Caco-2 (cell line): ENCODE results near the gene SBNO2. TPM values are rescaled to one million over a fixed set of nuclear protein-coding genes. Genes with fewer than 3 reads are reported as not detected.

ENCODE experiments used
- BruUV-seq: library from RNA; stranded (reverse); fragments of 400-500 nt; replicated peaks from 2 replicates; lab custom pipeline; 2021; lab: Mats Ljungman, UMichigan
- CTCF ChIA-PET: fragments of 300-600 bp; sonication (Branson Sonifier 250); formaldehyde crosslinking; loops from one replicate; lab custom pipeline; 2022; ENCODE audit warnings: antibody characterized with exemption; lab: Charles Lee
- POLR2A ChIA-PET: fragments of 300-600 bp; sonication (Branson Sonifier 250); formaldehyde crosslinking; loops from one replicate; lab custom pipeline; 2022; ENCODE audit warnings: antibody characterized with exemption; lab: Charles Lee
- DNase-seq, 2 experiments: peaks; one replicate each; pipeline versions ENCODE4 v3.0.0 to v3.0.0-alpha.2; 2020 to 2022
- H3K27me3 ChIP-seq: replicated peaks from 2 replicates; pipeline ENCODE4 v1.6.0; 2011; ENCODE audit warnings: low read length; ENCODE audit not compliant: control insufficient read depth, insufficient read depth
- H3K36me3 ChIP-seq: 2 replicates; pipeline ENCODE4 v1.5.1; 2011; ENCODE audit warnings: low read length; ENCODE audit not compliant: control insufficient read depth, insufficient read depth
- H3K4me1 ChIP-seq: fragments of 250-450 bp; sonication (Bioruptor Pico); 2 replicates; pipeline ENCODE4 v1.5.1; 2020; ENCODE audit warnings: mild to moderate bottlenecking
- H3K4me3 ChIP-seq: 2 replicates; pipeline ENCODE4 v1.5.1; 2011; ENCODE audit warnings: low read depth, mild to moderate bottlenecking, control low read depth, low read length
- H3K9me3 ChIP-seq: fragments of 250-450 bp; sonication (Bioruptor Pico); 2 replicates; pipeline ENCODE4 v1.5.1; 2020; ENCODE audit warnings: mild to moderate bottlenecking, moderate library complexity
- H3K27ac Mint-ChIP-seq: one replicate; pipeline ENCODE4 v1.8.0; 2022; ENCODE audit warnings: mixed read lengths; ENCODE audit not compliant: unreplicated experiment
- H3K27me3 Mint-ChIP-seq: one replicate; pipeline ENCODE4 v1.8.0; 2022; ENCODE audit warnings: mixed read lengths; ENCODE audit not compliant: insufficient read depth, unreplicated experiment
- H3K36me3 Mint-ChIP-seq: one replicate; pipeline ENCODE4 v1.8.0; 2022; ENCODE audit warnings: mild to moderate bottlenecking, mixed read lengths; ENCODE audit not compliant: insufficient read depth, unreplicated experiment
- H3K4me1 Mint-ChIP-seq: one replicate; pipeline ENCODE4 v1.8.0; 2022; ENCODE audit warnings: low read depth, mixed read lengths; ENCODE audit not compliant: unreplicated experiment
- H3K4me3 Mint-ChIP-seq: one replicate; pipeline ENCODE4 v1.8.0; 2022; ENCODE audit warnings: mild to moderate bottlenecking, moderate library complexity, mixed read lengths; ENCODE audit not compliant: unreplicated experiment
- H3K9me3 Mint-ChIP-seq: one replicate; pipeline ENCODE4 v1.8.0; 2022; ENCODE audit warnings: mixed read lengths; ENCODE audit not compliant: unreplicated experiment
- CTCF ChIP-seq, 2 experiments: fragments of 200-600 bp in 1 of 2; IDR thresholded peaks; 1 replicate in 1 of 2; 2 replicates in 1 of 2; pipeline versions ENCODE4 v1.5.1 to v1.8.0; 2011 to 2022; ENCODE audit warnings: antibody characterized with exemption in 1 of 2, control low read depth in 1 of 2, inconsistent platforms in 1 of 2, low read depth in 1 of 2, low read length in 1 of 2, mild to moderate bottlenecking in 1 of 2, moderate library complexity in 1 of 2; ENCODE audit not compliant: insufficient read depth in 1 of 2, severe bottlenecking in 1 of 2, unreplicated experiment in 1 of 2
- intact Hi-C: fragments of 100-400 bp; cut with micrococcal nuclease; formaldehyde crosslinking; loops from one replicate; pipeline ENCODE4 v1.10.0; 2022; ENCODE audit not compliant: unreplicated experiment
- total RNA-seq: library from RNA; stranded (reverse); gene quantifications from 2 replicates; pipeline ENCODE4 v1.2.3, GENCODE V29; 2022

Gene SBNO2
- total RNA-seq, 1 experiment from 2014 or later = 41.2 TPM

- Histone ChIP-seq H3K4me1 (no peaks in the 10 kb centered on the region), H3K9me3 (no peaks in the 10 kb centered on the region), H3K4me3 (no peak overlapping the region), H3K27me3 (no peaks in the 10 kb centered on the region), H3K36me3 (no peaks in the 10 kb centered on the region; the same call in 1 of the 2 replicates)
- ChIA-PET POLR2A (interaction anchor here (0.5 kb wide), 1 partner anchor 29 kb away, joined by 3 read pairs; no protein-coding TSS in a partner anchor), CTCF (no interaction called here)
- Mint-ChIP-seq H3K27me3 (no peaks in the 10 kb centered on the region), H3K36me3 (peaks cover 91% of the 10 kb centered on the region), H3K9me3 (no peaks in the 10 kb centered on the region), H3K4me1 (no peaks in the 10 kb centered on the region), H3K27ac (peak overlapping the region; percentile 53), H3K4me3 (no peak overlapping the region)
- TF ChIP-seq CTCF (IDR thresholded peaks at IDR 0.05; ENCODE audit: insufficient read depth in 1 of 2, low read depth in 1 of 2, low read length in 1 of 2, severe bottlenecking in 1 of 2, unreplicated experiment in 1 of 2) = no peak
- BruUV-seq = no TSS peak
- intact Hi-C loops = no loop called here
- no peak for DNase-seq
Measured at GRCh38 chr19:1084024-1084868, 89.8 kb downstream of the SBNO2 start.

GRCh38 chr19:1082928-1083816, 90.9 kb downstream of the SBNO2 start:
- H3K4me1 ChIP-seq = no peaks in the 10 kb centered on the region
- H3K27ac Mint-ChIP-seq = no peak overlapping the region
- H3K9me3 Mint-ChIP-seq = no peaks in the 10 kb centered on the region
- H3K4me3 ChIP-seq = no peak overlapping the region
- H3K4me3 Mint-ChIP-seq = peak overlapping the region; percentile 27
- H3K27me3 ChIP-seq = no peaks in the 10 kb centered on the region
- H3K27me3 Mint-ChIP-seq = no peaks in the 10 kb centered on the region
- no peak for DNase-seq
- ChIA-PET POLR2A (no interaction called here), CTCF (interaction anchor here (0.6 kb wide), 1 partner anchor 61 kb away, joined by 4 read pairs; no protein-coding TSS in a partner anchor)
- BruUV-seq = no TSS peak
- H3K9me3 ChIP-seq = no peaks in the 10 kb centered on the region
- peaks cover 80% of the 10 kb centered on the region for H3K36me3 Mint-ChIP-seq
- intact Hi-C loops = no loop called here
- no peaks in the 10 kb centered on the region for H3K4me1 Mint-ChIP-seq
- H3K36me3 ChIP-seq = no peaks in the 10 kb centered on the region
- TF ChIP-seq CTCF (IDR thresholded peaks at IDR 0.05; ENCODE audit: insufficient read depth in 1 of 2, low read depth in 1 of 2, low read length in 1 of 2, severe bottlenecking in 1 of 2, unreplicated experiment in 1 of 2) = no peak
